HG03039 (cell line): ENCODE data around the gene KNSTRN.

Source experiments
- ATAC-seq: cut with Tn5 transposase; IDR thresholded peaks from one replicate; pipeline ENCODE4 v1.9.1; 2021; ENCODE audit warnings: mild to moderate bottlenecking, moderate library complexity; ENCODE audit not compliant: unreplicated experiment

KNSTRN gene

DNA sequence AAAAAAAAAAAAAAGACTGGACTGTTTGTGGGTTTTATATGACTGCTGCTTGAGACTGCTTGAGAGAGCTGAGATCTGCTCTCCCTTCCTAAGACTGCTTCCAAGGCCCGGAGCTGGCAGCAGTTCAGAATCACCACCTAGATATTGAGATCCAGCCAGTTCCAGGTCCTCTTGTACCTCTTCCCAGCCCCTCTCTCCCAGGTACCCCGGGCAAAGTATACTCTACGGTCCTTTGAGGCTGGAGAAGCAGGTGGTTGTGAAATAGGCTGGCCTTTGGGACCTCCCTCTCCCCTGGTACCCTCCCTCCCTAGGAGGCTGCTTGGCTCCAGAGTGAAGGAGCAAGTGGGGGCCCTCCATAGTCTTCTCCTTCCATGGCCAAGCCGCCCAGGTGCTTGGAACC is 45.7 kb downstream of the KNSTRN start:
- ATAC-seq = no peak

DNA sequence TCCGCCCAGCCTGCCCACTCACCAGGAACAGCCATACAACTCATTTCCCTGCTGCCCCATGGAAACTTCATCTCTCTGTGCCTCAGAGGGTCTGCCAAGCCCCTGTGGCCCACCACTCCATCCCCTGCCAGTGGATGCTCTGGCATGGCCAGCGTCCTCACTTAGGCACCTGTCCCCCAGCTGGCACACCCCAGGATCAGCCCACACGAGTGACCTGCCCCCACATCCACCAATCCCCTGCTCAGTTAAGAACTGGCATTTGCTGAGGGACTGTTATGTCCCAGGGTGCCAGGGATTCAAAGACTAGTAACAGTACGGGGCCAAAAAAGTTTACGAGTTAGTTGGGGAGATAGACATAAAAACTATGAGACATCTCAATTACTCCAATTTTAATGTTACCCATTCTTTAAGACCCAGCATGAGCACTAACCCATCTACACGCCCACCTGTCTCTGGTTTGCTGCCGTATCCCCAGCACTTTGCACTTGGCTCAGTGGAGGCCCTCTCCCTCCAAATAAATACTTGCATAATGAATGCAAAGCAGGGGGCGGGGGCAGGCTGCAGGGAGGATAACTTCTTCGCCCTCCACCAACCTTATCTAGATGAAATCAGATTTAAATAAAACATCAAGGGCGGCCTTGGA is 46.7 kb downstream of the KNSTRN start:
- ATAC-seq = no peak

DNA sequence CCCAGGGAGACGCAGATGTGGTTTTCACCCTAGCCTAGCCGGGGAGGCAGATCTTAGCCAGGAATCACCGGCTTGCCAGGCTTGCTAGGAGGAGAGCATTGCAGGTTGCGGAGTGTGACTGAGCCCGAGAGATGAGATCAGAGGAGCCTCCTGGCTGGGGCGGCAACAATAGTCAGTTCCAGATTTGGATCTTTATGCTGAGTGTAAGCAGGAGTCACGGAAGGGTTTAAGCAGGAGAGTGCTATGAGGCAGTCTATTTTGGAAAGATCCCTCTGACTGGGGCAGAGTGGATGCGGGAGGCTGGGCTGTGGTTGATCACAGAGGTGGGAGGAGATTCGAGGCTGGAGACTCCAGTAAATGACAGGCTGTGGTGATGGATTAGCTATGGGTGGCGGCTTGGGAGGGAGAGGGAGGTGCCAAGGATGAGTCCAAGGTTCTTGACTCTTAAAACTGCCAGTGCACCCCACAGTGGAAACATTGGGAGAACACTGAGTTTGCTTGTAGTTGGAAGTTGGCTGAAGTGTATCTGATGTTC is 47.8 kb downstream of the KNSTRN start:
- no peak for ATAC-seq

DNA sequence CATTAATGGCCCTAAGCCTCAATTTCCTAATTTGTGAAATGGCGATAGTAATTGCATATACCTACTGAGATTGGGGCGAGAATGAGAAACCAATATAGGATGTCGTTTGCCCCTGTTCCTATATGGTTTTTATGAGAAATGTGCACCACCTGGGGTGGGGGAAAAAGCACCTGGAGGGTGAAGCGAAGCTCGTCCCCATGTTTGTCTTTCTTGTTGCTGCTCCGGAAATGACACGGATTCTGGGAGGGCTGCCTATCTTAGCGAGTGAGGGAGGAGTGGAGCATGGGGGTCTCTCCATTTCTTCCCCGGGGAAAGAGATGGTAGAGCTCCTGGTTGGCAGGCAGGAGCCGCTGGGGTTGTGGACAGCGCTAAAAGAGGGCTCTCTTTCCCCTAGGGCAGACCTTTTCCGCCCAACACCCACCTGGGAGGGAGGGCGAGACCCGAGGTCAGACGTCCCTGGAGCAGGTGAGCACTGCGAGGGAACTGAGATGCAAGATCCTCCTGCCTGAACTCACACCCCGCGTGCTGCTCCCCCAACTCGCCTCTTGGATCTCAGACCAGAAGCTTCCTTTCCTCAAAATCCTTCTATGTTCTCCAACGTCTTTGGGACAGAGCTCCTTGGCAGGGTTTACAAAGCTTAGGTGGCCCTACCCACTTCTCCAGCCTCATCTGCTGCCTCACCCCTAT is 52.6 kb downstream of the KNSTRN start:
- ATAC-seq = no peak

DNA sequence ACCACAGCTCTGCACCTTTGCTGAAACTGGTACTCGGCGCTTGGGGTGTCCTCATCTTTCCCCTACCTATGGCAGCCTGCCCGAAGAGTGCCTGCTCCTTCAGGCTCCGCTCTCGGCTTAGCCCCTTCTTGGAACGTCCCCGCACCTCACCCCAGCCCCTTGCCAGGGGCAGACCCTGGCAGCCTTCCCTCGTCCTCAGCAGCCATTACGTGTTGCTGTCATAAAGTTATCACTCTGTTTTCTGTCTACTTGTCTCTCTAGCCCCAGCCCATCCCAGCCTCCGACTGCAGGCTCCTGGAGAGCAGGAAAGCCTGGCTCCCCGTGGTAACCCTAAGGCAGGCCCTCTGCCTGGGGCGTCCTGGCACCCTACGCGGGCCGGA is 53.2 kb downstream of the KNSTRN start:
- ATAC-seq = no peak

DNA sequence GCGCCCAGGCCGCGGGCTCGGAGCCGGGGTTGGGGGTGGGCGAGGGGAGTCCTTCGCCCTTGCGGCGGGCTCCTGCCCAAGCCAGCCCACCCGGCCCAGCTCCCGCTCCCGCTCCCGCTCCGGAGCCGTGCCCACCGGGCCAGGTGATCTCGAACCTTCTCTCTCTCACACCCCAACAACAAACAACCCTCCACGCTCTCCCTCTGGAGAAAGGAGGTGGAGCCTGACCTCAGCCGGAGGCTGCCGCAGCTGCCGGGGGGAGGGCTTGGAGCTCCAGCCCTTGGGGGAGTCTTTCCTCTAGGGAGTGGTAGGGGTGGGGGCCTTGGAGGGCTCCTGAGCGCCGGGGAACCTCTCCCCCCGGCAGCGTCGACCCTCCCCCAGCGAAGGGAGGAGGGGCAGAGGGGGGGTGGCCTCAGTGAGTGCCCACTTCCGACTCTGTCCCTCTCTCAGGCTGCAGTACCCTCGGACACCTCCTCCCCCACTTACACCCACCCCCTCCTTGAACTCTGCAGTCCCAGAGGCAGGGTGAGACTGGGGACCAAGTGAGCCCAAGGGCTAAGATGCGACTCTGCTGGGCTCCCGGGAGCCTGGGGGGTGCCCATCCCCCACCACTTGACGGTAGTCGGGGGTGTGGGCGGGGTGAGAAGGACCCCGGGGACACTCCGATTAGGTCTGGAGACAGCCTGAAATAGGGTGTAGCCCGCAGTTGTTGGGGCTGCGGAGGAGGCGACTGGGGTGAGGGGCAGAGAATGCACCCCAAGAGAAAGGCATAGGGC is 53.8 kb downstream of the KNSTRN start:
- ATAC-seq = no peak

DNA sequence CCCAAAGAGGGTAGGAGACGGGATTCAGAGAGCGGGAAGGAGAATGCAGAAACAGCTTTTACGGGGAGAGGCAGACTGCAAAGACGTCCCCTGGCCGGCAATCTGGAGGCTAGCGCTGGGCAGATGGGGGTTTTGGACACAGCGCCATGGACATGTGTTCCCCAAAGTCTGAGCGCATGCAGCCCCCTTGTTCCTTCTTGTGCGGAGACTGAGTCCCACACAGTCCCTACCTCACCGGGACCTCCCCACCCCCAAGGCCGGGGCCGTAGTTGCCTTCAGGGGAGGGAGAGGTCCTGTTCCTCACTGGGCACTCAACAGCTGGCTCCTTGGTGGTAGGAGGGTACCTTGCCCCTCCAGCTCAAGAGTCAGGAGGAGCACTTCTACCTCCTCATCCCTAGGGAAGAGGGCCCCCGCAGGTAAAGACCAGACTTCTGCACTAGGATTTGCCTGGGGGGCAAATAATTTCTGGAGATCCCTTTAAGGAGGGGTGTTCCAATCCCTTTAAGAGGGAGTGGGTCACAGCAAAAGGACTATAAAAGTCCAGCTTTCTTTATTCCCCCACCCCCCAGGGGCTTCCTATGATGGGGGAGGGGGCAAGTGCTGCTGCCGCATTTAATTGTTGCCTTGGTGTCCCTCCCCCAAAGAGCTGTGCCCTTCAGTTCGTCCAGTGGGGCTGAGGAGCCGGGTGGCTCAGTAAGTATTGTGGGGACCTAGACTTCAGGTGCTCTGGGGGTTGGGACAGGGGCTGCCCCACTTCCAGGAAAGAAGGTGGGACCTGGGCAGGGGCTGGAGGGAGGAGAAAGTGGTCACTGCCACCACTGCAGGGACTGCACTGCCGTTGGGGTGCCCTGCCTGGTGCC is 54.6 kb downstream of the KNSTRN start:
- ATAC-seq = no peak

DNA sequence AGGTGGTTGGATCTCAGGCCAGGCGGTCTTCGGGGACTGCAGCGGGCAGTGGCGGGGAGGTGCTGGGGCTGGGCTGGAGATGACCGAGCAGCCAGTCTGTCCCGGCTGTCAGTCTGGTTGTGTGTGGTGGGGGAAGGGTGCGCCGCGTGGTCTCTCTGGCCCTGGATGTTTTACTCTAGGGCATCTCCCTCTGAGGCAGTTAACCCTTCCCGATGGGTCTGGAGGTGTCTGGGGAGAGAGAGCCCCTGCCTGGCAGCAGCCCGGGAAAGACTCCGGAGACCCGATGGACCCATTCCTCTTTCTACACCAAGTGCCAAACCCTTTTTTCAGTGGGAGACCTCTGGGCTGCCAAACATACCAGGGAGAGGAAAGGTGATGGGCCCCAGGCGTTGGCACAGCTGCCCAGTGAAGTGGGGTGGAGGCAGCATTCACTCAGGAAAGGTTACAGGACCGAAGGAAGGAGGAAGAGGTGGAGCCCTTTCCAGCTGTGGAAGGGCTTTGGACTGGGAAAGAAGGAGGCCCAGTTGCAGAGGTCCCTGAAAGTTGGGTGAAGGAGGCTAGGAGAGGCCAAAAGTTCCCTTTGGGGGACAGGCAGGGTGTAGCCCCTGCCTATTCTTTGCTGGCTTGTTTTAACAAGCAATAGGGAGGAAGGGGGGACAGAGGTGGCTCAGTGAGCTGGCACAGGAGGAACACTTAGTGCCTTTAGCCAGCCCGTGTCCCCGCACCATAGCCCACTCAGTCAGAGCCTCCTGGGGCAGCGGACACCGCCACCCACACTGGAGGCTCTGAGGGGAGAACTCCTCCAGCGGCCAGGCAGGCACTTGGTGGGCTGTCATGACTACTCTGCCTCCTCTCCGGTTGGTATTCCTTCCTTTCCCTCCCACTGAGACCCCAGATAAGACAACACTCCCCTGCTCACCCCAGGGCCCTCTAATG is 55.5 kb downstream of the KNSTRN start:
- no peak for ATAC-seq

DNA sequence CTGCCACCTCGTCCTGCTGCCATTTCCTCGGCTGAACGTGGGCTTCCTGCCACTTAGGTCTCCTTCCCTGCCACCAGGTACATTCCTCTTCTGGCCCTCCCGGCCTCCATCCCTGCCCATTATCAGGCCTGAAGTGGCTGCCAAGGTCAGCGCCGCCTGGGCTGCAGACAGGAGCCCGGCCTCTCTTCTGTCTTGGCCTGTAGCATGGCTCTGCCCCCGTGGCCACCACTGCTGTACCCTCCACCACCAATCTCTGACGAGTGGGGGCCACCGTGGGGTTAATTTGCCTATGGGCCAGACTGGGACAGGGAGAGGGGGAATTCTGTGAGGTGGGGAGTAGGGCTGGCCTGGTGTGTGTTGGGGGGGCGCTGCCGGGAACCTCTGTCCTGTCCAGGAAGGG is 56.2 kb downstream of the KNSTRN start:
- no peak for ATAC-seq

DNA sequence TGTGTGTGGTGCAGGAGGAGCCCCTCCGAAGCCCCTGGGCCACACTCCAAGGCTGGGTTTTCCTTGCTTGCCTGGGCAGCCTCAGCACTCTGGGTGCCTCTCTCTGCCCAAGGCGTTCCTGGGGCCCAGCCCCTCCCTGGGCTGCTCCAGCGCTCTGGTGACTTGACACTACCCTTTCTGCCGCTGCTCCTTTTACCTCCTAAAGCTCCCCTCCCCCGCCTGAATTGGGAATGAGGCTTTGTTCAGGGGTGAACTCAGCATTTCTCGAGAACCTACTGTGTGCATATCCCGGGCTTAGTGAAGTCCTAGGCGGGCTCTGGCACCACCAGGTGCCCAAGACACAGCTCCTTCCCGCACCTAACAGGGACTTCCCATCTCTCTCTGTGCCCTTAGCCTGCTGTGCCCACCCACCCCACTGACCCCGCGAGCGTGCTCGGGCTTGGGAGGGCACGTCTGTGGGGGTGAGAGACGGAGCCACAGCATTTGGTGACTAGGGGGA is 57.0 kb downstream of the KNSTRN start:
- no peak for ATAC-seq

DNA sequence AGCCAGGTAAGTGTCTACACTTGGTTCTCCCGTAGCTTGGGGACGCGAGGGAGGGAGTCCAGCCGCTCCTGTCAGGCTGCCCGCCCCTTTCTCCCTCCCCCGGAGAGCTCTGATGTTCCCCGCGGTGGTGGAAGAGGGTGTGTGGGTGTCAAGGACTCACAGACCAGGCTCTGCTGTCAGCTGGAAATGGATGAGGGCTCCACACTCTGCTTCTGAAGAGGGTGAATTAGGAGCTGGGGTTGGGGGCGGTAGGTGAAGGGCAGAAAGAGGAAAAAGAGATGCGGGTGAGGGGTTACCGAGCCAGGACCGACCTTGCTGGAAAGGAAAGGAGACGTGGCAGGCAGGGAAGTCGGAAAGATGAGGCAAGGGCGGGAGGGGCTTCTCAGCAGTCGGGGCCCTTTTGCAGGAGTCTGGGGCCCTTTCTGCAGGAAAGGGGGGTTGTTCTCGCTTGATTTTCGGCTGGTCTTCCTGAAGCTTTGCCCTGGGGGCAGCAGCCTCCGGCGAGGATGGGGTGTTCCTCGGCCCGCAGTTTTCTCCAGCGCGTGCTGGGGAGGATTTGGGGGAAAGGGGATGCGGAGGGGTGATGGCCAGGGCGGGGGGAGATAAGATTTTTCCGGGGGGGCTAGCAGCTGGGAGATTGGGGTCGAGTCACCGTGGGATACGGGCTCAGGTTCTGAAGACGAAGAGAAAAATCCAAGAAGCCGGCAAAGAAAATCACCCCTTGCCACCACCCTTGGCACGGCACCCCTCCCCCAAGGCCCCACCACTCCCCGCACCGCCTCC is 57.6 kb downstream of the KNSTRN start:
- no peak for ATAC-seq

DNA sequence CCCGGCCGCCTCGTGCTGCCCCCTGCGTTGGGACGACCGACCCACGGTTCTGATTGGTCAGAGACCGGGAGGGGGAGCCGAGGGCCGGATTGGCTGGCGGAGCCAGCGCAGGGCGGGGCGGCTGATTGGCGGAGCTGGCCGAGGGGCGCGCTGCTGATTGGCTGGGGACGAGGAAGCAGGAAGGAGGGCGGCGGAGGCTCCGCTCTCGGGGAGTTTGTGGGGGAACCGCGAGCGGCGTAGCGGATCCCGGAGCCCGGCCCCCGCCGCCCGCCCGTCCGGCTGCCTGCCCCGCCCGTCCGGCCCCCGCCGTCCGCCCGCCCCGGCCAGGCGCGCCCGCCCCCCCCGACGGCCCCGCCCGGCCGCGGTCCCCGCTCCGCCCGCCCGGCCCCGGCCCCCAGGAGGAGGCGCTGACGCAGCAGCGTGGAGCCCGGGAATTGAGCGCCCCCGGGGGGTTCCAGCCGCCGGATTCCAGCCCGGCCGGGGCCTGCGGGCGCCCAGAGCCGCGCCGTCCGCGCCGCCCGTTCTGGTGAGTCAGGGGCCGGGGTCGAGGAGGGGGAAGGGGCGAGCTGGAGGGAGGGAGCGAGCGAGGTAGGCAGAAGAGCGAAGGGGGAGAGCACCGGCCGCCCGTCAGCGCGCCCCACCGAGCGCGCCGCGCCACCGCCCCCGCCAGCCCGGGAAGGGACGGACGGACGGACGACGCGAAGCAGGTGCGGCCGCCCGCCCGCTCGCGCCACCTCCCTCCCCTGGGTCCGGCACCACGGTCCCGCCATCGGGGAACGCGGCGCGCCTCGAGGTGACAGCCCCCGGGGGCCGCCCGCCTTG is 58.4 kb downstream of the KNSTRN start, which contains the start of gene BAHD1:
BAHD1 (plus strand) TSS at position 211 of the 822 bp plus-strand sequence. CDS start 17,512 bp downstream, outside the sequence.
- ATAC-seq = peak; percentile 83

DNA sequence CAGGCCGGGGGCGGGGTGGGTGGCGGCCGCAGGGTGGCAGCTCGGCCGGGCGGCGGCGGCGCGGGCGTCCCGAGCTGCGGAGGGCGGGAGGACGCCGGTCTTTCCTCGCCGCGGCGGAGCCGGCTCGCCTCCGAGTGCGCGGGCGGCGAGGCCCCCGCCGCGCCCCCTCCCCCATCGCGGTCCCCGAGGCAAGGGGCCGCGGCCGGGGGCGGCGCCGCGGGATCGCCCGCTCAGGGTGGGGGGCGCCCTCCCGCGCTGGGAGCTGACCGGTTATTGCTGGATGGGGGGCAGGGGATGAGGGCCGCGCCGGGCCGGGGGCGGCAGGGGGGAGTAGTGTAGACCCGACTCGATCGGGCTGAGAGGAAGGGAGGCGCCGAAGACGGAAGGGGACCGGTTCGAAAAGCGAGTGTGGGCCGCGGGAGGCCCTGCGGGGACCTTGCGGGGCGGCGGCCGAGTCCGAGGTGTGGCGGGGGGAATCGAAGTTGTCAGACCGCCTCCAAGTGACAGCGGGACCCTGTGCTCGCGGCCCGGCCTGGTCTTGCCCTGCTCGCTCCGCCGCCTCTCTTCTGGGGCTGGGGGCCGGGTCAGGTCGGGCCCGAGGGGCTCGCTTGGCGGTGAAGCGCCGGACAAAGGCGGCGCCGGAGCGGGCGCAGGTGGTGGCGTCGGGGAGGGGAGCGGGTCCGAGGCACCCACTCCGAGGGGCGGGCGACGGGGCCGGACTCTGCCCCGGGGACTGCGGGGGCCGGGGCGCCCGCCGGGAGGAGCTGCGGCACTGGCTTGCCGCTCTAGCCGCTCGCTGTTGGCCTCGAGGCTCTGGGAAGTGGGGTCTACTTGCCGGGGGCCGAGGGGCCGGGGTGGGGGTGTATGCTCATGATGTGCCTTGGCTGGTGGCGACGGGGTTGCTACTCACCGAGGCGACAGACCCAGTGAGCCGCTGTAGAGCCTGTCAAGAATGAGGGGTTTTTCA is 59.3 kb downstream of the KNSTRN start:
- ATAC-seq = no peak

DNA sequence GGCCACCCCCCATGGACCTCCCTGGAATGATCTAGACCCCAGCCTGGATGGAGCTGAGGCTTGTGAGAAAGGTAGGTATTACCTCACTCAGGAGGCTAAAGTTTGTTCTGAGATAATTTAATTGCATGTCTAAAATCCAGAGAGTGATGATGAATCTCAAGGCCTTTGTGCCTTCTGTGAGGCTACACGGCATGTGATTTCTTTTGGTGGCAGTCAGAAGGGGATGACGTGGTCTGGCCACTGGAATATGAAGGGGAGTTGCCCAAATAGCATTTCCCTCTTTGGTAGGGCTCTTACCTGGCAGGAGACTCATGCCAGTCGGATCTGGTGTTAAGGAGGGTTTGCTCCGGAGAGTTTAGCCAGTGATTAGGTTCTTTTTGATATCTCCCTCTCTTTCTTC is 60.7 kb downstream of the KNSTRN start:
- no peak for ATAC-seq

DNA sequence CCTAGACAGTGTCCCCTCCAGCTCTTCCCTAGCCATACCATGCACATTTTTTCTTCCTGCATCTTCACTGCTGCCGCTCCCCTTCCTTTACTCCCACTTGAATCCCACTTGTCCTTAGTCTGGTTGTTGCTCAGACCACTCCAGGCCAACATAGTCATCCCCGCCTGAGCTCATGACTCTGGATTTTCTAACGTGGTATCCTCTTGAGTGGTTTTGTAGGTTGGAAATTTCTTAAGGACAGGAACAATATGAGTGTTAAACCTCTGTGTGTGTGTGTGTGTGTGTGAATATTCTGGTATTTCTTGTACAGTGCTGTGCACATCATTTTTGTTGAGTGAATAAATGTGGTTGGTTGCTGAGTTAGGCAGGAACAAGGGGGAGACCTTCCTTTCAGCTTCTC is 61.3 kb downstream of the KNSTRN start:
- ATAC-seq = no peak
